GM21619 (cell line): ENCODE measurements around the gene EIF2B5.

Source experiments
- ATAC-seq: cut with Tn5 transposase; IDR thresholded peaks from one replicate; pipeline ENCODE4 v1.9.1; 2021; ENCODE audit not compliant: unreplicated experiment

Gene EIF2B5

DNA sequence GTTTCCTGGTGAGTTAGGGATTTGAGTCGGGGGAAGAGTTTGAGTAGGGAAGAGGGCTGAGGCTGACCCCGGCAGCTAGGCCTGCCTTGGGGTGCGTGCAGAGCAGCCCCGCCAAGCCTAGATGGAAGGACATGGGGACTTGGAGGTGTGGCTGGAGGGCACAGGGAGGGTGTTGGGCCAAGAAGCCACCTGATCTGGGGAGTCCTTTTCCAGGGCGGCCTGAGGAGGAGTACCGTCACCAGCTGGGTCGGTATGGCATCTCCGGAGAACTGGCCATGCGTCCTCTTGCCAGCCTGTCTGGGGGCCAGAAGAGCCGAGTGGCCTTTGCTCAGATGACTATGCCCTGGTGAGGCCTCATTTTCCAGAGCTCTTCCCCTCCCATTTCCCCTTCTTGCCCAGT, 57.7 kb downstream of the EIF2B5 start:
- ATAC-seq, result no peak

DNA sequence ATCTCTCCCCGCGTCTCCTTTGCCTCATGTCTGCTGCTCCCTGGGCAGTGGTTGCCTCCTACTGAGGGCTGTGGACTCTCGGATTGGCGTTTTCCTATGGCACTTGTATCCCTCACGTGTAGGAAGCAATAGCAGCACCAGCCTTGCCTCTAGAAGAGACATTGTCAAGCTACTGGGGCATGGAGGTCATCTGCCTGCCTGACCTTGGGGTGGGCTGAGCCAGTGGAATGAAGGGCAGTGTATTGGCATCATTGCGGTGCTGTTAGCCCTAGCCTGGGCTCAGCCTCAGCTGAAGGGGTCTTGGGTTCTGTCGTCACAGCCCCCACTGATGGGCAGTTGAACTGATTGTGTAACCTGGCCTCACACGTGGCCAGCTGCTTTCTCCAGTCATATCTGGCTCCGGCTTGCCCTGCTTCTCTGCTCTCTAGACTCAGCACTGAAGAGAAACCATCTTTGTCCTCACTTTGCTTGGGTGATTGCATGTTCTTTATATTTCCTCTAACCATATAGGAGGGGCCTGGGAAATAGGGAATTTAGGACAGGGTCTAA, 58.9 kb downstream of the EIF2B5 start:
- no peak for ATAC-seq
